Erythroblast (primary cell): ENCODE measurements around the gene TNFRSF21.
A peak's percentile ranks its signal among the peaks of the same experiment; 100 is the strongest.

ENCODE experiments used
- DNase-seq, 2 experiments: peaks; one replicate each; lab custom pipeline; 2025; lab: John Stamatoyannopoulos, UW
- GATA1 ChIP-seq: IDR thresholded peaks from 2 replicates; pipeline ENCODE4 v1.6.1; 2011; ENCODE audit warnings: low read depth, mild to moderate bottlenecking, control low read depth, low read length, moderate library complexity
- POLR2A ChIP-seq: IDR thresholded peaks from 2 replicates; pipeline ENCODE4 v1.6.1; 2011; ENCODE audit warnings: mild to moderate bottlenecking, low read length

The TNFRSF21 gene

DNA sequence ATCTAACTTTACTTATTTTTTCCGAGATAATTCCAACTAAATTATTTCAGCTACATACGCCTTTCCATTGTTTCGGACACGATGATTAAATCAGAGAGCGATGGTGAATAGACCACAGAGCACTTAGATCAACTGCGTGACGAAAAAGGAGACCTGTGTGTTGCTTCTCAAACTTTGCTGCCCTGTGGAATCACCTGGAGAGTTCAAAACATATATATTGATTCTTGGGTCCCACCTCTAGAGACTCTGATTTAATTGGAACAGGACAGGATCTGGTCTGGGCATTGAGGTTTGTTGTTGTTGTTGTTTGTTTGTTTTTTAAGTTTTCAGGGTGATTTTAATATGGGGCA is 401 bp upstream of the TNFRSF21 start:
- TF ChIP-seq GATA1 = no peak
- no peak for TF ChIP-seq POLR2A
- DNase-seq = no peak

DNA sequence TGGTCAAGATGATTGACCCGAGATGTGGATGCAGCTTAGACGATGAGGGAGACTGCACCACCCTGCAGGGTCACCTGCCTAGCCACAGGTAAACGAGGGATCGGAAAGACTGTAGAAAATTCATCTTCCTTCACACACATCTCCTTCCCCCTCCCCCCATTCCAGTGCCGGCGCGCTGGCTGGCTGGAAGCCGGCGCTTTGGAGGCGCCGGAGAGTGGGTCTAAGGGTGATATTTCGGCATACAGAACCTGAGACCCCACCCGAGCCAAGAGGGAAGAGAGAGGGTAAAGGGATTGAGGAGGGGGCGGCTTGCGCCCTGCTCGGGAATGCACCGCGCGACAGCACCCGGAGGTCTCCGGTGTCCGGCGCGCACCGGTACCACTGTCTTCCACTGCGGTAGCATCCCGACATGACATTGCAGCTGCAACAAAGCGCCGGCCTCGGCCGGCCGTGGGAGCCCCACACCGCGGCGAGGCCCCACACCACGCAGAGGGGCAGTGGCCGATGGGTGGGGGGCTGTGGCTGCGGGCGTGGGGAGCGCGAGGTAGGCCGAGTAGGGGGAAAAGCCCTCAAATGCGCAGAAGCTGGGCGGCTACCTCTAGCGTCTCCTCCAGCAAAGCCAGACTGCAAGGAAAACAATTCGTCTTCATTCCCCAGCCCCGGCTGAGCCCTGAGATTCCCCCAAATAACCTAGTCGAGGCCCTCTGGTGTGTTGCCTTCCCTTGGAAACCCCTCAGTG is 984 bp downstream of the TNFRSF21 start:
- peak; percentile 39 to 46 for DNase-seq

DNA sequence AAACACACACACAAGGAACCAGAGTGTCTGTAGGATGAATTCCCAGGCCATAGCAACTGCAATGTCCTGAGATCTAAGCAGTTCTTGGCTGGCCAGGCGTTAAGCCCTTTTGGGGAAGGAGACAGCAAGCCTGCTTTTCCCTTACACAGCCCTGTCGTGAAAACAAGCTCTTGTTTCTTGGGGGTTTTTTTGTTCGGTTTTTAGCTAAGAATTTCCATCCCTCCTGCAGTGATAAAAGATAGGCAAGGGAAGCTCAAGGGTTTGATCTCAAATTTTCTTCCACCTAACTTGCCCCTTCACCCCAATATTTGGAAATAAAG is 1.5 kb downstream of the TNFRSF21 start:
- no peak for TF ChIP-seq GATA1
- TF ChIP-seq POLR2A = no peak

More for the DNA sequence above, 984 bp downstream of the TNFRSF21 start:
- no peak for TF ChIP-seq GATA1
- no peak for TF ChIP-seq POLR2A

DNA sequence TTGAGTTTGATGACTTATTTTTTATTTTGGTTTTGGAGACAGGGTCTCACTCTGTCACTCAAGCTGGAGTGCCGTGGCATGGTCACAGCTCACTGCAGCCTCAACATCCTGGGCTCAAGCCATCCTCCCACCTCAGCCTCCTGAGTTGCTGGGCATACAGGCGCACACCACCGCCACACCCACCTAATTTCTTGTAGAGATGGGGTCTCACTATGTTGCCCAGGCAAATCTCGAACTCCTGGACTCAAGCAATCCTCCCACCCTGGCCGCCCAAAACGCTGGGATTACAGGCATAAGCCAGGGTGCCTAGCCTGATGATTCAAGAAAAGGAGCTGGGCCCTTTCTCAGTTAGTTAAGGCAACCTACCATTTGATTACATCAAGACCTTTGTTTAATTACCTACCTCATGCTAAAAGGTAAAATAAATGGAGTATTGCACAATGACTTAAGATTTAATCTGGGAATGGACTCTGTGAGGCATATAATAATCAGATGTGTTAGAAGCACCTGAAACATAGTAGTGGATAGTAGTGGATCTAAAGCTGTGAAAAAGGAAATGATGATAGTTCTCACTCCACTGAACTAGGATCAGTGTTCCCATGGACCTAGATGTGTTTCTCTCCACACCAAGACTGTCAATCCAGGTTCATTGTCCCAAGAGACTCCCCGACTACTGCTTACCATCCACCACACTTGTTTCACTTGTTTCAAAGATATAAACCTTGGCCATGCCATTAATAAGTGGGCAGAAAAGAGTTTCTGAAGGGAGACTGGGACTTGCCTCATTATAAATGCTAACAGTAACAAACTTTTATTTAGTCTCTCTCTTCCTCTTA is 2.1 kb downstream of the TNFRSF21 start:
- no peak for TF ChIP-seq GATA1
- DNase-seq = no peak

More for the DNA sequence above, 1.5 kb downstream of the TNFRSF21 start:
- DNase-seq = no peak

DNA sequence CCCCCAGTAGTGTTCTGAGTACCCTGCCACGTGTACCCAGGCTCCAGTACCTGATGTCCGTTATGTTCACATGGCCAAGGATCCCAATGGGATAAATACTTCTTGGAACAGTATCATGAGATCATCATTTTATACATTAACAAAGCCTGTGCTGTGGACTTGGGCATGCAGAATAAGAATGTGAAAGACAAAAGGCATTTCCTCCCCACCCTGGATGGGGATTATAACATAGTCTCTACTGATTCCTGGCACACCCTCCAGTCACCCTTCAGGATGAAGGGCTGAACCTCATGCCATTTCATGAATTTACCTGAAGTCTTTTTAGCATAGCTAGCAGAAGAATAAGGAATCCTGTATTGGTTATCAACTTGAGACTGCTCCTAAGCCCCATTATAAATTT is 2.8 kb downstream of the TNFRSF21 start:
- DNase-seq = no peak

DNA sequence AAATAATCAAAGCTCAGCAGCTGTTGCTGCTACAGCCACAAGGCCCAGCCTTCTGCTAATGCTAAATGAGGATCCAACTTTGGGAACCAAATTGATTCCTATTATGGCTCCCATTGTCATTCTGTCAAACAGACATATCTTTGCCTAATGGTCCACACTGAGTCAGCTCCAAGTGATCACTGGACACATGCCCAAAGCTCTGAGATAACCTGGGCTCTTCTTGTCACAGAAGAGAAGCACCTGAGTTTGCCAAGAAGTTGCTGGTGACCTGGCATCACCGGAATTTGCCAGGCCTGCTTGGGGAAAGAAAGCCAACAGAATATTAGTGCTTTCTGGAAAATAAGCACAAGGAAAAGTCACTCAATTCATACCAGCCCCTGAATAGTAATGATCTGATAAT is 5.8 kb downstream of the TNFRSF21 start:
- no peak for DNase-seq
- TF ChIP-seq GATA1 = no peak
- no peak for TF ChIP-seq POLR2A

More for the DNA sequence above, 2.8 kb downstream of the TNFRSF21 start:
- no peak for TF ChIP-seq POLR2A
- TF ChIP-seq GATA1 = no peak

DNA sequence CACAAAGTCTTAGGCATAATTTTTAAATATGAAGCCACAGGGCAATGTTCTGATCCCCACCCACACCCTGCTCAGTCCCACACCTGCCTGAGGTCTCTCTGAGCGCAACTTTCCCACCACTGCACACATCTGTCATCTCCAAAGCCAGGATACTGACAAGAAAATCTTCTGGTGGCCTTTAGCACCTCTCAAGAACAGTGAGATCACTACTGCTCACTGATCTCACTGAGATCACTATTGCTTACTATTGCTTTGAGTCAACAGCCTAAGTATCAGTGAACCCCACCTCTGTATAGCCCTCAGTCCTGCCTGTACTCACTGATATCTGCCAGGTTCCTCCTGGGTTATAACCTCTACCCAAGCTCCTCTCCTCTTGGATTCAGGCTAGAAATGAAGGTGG is 6.4 kb downstream of the TNFRSF21 start:
- no peak for TF ChIP-seq GATA1
- no peak for TF ChIP-seq POLR2A
- DNase-seq = no peak

DNA sequence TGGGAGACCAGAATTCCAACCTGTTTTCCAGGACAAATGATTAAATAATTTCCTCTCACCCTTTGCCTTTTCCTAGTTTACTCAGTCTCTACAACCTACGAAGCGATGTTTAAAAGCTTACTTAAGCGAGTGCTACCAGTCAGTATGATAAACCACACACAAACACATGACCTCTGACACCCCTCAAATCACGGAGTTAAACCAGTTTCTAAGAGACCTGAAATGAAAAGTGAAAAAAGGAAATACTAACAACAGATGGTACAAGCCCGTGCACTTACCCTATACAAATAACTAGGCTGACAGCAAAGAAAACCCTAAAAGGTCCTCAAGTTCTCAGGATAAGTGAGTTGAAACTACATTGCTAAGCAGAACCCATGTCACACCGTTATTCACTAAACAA is 7.7 kb downstream of the TNFRSF21 start:
- no peak for DNase-seq
- TF ChIP-seq POLR2A (no peak), GATA1 (no peak)

DNA sequence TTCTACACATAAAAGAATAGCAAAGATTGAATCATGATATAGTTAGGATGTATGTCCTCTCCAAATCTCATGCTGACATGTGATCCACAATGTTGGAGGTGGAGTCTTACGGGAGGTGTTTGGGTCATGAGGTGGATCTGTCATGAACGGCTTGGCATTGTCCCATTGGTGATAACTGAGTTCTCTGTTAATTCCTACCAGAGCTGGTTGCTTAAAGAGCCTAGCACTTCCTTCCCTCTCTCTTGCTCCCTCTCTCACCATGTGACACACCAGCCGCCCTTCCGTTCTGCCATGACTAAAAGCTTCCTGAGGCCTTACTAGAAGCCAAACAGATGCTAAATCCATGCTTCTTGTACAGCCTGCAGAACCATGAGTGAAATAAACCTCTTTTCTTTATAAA is 8.3 kb downstream of the TNFRSF21 start:
- TF ChIP-seq GATA1 (no peak), POLR2A (no peak)

DNA sequence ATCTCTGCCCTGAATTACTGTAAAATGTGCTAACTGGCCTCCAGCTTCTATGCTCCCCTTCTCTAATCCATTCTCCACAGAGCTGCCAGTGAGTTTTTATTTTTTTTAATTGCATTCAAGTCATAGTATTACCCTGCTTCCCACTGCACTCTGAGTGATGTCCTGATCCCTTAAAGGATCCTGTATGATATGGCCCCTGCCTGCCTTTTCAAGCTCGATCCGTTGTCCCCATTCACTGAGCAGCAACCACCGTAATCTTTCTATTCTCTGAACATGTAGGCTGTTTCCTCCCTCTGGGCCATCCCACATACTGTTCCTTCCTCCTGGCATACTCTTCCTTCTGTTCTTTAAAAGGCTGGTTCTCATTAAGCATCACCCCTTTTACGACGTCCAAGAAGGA is 9.3 kb downstream of the TNFRSF21 start:
- no peak for TF ChIP-seq POLR2A
- TF ChIP-seq GATA1 = no peak
- no peak for DNase-seq

More for the DNA sequence above, 8.3 kb downstream of the TNFRSF21 start:
- DNase-seq = no peak

DNA sequence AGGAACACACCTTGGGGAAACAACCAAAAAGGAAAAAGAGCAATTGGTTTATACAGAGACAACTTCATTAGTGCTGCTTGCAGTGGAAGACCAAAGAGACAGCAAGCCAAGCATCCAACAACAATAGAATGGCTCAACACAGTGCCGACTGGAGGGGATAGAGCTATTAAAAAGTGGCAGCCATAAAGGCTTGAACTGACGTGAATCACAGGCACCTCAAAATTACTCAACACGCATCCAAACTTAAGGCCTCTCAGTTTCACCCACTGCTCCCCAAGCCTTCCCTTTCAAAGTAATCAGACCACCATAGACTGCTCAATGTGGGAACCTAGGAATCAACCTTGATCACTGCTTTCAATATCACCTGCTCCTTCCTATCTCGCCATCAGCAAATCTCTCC is 9.7 kb downstream of the TNFRSF21 start:
- TF ChIP-seq GATA1 (no peak), POLR2A (no peak)
- no peak for DNase-seq

DNA sequence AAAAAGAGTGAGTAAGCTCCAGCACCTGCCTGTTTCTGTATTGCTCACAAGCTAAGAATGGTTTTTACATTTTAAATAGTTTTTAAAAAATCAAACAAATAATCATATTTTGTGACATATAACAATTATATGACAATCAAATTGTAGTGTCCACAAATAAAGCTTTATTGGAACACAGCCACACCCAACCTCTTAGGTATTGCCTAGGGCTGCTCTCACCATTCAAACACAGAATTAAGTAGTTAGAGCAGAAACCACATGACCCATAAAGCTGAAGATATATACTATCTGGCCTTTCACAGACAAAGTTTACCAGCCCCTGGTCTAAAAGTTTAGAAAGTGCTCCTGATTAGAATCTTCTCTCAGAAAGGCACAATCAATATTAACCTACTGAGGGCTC is 11.2 kb downstream of the TNFRSF21 start:
- TF ChIP-seq GATA1 = no peak
- TF ChIP-seq POLR2A = no peak
- peak in 1 of 2 experiments; percentile 23 for DNase-seq

DNA sequence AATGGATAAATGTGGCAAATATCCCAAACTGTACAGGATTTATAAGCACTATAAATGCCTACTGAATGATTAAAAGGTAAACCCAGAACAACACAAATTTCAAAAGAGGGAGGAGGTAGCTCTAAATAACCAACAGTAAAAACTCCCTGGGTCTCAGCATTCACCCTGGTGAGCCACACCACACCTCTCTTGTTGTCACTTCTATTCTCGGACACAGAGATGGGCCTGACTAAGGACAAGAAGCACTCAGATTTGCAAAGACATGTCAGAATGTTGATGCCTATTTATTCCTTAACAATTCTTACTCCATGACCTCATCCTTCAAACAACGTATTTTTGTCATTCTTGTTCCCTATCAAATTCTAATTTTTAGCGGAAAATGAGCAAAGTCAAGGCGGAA is 14.7 kb downstream of the TNFRSF21 start:
- no peak for DNase-seq
- TF ChIP-seq POLR2A (no peak), GATA1 (no peak)

DNA sequence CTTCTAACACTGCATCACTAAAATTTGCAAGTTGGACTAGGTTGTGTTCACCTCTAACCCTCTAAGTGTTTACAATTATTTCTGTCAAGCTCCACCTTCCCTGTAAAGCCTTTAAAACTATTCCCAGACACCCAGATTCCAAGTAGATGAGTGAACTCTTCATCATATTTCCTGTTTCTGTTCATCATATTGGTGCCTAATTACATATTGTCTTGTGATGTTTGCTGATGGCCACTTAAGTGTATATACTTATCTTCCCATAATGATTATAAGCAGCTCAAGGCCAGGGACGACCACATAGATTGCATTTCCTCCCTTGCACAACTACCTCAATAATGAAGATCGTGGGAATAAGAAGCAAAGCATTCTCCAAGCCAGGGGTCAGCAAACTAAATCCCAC is 16.8 kb downstream of the TNFRSF21 start:
- DNase-seq = no peak
- TF ChIP-seq GATA1 = no peak
- TF ChIP-seq POLR2A = no peak

DNA sequence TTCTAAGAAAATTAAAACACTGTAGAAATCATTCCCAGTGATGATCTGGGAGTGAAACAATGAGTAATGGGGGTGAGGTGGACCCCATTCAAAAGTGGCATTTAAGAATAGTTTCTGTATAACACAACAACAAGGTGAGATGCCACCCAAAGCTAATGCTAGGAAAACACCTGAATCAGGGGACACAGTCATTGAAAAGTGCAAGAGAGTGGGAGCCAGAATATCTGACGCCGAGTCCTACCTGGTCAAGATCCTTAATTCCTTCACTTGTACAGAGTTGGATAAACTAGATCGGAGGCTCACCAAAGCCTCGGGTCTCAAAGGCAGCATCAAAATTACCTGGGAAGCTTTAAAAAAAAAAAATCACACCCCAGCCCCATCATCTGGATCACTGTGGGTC is 17.7 kb downstream of the TNFRSF21 start:
- no peak for TF ChIP-seq GATA1
- no peak for TF ChIP-seq POLR2A
- DNase-seq = no peak
